CD4-positive, alpha-beta T cell treated with Interleukin-1 beta for 1 hour (primary cell): Measurements from ENCODE around the gene FAM149A.

Source experiments
- DNase-seq, 2 donors: peaks; one replicate each; pipeline ENCODE4 v3.0.0-alpha.2; 2020 to 2022

FAM149A gene

DNA sequence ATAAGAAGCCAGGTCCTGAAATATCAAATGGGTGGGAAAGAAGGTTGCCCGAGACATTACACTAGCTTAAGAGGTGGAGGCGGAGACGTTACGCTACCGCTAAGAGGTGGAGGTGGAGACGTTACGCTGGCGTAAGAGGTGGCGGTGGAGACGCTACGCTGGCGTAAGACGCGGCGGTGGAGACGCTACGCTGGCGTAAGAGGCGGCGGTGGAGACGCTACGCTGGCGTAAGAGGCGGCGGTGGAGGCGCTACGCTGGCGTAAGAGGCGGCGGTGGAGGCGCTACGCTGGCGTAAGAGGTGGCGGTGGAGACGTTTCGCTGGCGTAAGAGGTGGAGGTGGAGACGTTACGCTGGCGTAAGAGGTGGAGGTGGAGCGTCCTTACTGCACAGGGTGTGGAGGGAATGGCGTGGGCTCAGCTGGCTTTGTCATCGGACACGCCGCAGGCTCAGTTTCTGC, 99.6 kb downstream of the FAM149A start:
- peak; percentile 14 to 48 for DNase-seq

DNA sequence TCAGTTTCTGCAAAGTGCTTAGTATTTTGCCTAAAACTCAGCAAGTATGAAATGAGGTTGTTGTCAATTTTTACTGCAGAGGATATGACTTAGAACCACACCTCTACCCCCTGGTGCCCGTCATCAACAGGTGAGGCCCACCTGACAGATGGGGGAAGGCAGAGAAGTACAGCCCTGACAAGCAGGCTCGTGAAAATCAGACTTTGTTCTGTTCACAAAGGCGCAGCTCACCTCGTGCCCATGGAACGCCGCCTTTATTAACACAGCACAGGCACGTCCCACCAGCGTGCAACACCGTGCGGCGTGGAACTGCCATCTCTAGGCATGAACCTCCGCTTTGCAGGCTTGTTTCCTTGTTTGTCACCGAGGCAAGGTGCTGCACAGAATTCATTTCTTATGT, 100.2 kb downstream of the FAM149A start:
- no peak for DNase-seq

GRCh38 chr4:186205156-186205555, 100.7 kb downstream of the FAM149A start:
- no peak for DNase-seq

- DNase-seq, result no peak
Measured at GRCh38 chr4:186216465-186217024, 112.0 kb downstream of the FAM149A start.

DNA sequence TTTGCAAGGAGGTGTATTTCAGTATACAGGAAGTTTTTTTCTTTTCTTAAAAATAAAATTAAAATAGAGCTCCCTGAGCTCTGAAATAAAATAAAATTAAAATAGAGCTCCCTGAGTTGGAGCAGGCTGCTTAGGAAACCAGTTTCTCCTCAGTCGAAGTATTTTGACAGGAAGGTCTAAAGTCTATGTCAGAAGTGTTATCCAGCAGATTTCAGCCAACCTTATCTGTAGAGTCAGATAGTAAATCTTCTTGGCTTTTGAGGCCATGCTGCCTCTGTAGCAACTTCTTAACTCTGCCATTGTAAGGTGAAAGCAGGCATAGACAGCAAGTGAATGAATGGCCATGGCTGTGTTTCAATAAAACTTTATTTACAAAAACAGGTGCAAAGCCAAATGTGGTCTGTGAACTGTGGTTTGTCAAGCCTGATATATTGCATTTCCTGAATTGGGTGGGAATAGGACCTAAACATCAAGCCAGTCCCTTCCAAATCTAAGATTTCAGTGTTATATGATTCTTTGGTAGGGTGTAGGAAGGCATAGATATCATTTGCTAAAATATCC, 113.3 kb downstream of the FAM149A start:
- no peak for DNase-seq

GRCh38 chr4:186221624-186222023, 117.1 kb downstream of the FAM149A start:
- no peak for DNase-seq
